ENCODE data around the gene TENM3.
"Not testable (repeated sequence)": the region's sequence is repeated elsewhere in the genome, so short reads cannot be mapped to it uniquely, and the experiment has no call there.

Gene TENM3

DNA sequence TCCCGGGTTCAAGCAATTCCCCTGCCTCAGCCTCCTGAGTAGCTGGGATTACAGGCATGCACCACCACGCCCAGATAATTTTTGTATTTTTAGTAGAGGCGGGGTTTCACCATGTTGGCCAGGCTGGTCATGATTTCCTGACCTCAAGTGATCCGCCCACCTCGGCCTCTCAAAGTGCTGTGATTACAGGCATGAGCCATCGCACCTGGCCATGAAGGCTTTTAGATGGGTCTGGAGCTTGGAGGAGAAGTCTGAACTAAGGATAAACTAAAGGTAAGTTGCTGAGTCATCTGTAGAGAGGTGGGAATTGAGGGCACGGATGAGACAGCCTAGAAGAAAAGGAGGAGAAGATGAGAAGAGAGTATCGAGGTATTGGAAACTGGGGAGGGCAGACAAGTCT lies at the start of gene TENM3:
TENM3 (plus strand) TSS at position 199 of the 400 bp plus-strand sequence. CDS start 80,619 bp downstream, outside the sequence.
- DNase-seq: not testable (repeated sequence)

DNA sequence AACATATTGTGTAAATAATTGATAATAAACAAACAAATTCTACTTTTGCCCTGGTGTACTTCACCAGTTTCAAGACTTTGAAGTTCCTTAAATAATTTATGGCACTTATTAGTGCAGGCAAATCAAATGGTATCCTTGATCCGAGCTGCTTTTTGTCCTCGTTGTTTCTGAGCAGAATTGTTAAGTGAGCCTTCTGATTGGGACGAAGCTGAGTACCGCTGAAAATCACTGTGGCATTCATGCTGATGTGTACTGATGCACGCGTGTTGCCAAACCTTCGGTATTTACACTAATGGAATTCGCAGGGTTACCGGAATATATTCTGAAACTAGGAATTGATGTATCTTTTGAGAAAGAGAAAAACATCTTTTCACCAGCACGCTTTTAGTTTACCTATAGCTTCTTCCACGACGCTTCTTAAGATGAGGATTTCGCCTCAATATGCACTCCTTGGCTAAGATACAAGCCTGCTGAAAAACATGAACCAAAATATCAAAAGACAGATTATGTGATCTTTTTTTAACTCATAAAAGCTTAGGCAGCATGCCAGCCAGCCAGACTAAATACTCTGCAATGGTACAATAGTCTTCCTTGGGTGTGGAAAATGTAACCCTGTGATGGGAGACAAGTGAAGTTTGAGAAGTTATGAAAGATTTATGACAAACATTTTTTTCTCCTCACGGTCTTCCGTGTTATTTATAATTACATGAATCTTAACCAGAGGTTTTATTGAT lies 48.9 kb upstream of the TENM3 start:
- DNase-seq: no peak

DNA sequence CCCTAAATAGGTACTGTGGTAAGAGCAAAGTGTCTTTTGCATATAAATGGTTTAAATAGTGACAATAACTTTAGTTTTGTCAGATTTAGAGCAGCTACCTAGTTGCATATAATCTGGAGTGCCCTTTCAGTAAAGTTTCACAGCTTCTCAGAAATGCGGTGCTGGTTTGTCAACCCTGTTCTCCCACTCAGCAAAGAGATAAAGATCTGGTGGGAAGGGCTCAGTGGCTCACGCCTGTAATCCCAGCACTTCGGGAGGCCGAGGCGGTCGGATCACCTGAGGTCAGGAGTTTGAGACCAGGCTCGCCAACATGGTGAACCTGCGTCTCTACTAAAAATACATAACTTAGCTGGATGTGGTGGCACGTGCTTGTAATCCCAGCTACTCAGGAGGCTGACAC lies 45.6 kb upstream of the TENM3 start:
- DNase-seq: no peak

DNA sequence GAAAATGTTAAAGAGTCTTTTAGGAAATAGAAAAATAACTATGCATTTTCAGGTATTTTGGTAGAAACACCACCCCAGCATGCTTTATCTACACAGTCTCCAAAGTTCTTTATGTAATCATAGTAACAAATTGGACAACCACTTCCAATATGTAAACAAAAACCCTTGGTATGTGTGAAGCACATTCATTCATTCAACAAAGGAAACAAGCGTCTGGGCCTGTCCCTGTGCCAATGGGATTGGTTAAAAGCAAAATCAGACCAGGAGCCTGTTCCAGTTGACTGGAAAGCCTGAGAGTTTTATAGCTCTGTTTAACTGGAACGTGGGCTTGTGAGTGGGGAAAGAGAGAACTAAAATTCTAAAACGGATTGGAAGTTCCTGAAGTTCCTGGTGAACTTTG lies 41.3 kb upstream of the TENM3 start:
- no peak for DNase-seq

DNA sequence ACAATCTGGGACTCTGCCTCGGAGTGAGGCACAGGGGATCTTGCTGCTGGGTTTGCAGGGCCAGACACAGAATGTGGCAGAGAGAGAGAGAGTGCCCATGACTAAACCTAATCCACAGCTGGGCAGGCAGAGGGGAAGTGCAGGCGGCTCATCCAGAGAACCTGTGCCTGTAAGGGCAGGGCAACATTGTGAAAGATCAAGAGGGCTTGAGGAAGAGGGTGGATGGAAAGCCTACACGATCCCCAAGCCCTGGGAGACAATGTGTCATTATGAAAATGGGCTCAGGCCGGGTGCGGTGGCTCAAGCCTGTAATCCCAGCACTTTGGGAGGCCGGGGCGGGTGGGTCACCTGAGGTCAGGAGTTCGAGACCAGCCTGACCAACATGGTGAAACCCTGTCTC lies 40.6 kb upstream of the TENM3 start:
- DNase-seq: no peak

DNA sequence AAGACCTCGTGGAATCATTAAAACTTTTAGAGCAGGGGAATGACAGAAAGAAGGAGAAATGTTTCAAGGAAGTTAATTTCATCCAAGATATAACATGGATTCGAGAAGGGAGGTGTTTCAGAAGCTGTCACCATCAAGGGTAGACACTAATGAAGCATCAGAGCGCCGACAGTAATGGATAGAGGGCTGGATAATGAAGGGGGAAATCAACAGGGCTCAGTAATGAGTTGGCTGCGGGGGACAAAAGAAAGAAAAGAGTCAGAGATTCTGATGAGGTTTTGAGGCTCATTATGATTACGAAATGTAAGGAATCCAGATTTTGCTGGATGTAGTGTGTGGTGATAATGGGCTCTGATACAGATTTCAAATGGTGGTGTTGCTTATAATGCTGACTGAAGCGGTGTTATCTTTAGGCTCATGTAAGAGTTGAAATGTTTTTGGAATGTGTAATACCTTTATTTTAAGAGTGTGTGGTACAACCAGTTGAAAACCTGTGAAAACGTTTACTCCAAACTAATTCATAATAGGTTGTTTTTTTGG lies 39.3 kb upstream of the TENM3 start:
- no peak for DNase-seq

DNA sequence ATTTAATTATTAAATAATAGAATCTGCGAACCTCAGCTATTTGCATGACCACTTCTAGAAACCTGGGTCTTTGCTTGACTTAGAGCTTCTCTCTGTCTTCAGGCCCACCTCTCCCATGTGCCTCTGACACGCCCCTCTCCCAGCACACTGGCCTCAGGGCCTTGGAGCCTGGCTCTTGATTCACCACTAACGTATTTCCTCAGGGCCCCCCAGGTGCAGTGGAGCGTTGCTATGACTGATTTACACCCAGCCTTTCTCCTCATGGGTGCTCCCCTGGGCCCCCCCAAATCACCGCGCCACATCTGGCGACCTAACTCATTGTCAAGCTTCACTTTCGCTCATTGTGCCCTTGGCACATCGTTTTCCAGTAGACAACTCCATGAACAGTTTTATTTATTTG lies 37.9 kb upstream of the TENM3 start:
- DNase-seq: no peak

DNA sequence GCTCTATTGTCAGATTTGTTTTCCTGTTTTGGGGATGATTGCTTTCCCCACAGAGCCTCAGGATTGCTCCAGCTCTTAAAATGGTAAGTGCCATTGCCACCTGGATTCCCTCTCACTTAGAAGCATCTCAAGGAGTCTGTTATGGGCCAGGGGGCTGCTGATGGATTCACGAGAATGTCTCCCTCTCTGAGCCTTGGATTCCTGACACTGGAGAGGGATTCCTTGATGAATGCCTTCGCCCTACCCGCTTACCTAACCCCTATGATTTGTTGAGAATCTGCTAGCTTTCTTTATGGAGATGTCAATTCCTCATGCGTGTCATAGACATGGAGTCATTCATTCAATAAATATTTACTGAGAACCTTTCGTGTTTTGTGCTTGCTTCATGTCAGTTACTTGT lies 36.9 kb upstream of the TENM3 start:
- DNase-seq: no peak

DNA sequence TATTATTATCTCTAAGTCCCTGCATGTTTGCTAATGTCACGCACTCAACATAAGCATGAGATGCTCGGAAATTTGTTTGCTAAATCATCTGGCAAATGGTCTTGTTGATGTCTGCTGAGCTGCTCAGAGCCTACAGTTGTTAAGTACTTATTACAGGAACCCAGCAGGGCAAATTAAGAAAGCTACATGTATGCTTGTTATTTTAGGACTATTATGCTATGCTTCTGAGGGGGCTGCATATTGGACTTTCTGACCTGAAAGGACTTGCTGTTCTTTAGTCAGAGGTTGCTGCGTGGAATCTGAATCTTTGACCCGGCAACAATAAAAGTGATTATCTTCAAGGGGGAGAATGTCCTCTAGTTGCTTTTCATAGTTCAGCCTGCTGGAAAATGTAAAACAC lies 36.3 kb upstream of the TENM3 start:
- DNase-seq: no peak

DNA sequence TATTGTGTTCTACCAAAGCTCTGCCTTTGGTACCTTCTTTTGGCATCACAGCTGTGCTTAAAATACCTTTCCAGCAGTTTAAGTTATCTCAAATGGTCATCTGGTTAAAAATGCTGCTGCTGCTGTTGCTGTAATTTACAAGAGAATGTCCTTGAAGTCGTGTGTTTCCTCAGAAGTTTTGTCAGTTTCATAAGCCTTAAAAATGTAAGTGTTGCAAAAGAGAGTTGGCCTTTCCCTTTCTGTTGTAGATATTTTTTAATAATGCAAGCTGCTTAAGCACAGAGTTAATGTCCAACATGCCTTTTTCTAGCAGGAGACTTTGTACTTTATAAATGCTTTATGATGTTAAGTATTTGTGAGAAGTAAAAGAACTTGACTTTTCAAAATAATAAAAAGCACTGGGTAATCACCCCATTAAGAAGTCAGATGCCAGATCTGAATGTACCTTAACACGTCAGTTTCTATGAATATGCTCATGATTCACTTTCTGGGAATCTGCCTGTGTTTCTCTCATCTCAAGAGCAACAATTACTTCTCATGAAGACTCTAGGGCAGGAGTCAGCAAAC lies 35.3 kb upstream of the TENM3 start:
- no peak for DNase-seq

DNA sequence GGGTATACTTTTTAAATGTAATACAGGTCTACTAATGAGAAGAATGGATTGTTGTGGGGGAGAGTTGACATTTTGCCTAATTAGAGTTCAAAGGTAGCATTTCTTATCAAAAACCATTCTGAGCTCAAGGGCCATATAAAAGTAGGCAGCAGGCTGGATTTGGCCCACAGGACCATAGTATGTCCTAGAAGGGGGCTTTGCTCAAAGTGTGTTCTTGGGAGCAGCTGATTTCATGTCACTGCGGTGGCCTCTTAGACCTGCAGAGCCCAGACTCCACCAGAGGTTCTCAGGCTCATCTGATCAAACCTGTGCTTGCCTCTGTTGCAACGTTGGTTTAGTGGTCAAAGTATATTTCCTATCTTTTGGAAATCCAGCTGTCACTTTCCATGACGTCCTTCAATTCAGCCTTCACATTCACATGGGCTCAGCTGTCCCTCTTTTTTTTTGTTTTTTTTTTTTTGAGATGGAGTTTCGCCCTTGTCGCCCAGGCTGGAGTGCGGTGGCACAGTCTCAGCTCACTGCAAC lies 34.6 kb upstream of the TENM3 start:
- DNase-seq: no peak

DNA sequence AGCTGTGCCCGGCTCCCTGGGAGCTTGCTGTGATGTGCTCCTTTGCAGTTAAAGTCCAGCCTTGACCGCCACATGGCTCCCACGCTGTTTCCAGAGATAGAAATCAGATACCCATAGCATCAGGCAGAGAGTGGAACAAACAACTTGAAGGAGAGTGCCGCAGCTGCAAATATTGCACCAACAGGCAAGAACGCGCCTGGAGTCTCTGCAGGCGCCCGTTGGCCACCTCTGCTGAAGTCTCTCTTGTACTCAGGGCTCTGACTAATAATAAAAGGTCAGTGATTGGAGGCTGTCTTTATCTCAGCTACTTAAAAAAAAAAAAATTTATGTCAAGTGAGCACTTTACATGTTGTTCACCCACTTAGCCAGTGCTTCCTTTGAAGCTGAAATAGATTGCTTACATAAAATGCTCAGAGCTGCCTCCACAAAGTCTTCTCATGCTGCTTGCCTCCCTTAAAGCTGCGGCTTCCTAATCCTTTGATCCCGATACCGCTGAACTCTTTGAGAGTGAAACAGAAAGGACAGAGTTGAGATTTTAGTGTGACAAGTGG lies 30.9 kb upstream of the TENM3 start:
- no peak for DNase-seq

DNA sequence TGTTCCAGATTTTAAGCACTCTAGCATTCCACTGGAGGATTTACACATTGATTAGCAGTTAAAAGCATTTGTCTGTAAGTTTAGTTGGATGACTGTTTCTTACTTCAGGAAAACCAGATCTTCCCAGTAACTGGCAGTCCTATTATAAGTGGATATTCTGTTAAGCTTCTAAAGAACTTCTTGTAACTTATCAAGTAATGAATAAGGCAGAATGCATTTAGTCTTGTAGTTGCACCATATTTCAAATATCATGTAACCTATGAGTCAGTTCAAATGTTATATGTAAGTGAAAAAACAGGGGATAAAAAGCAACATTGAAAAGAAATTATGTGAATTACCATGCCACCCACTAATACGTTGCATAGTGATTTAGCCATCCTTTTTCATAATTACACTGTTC lies 30.2 kb upstream of the TENM3 start:
- no peak for DNase-seq

DNA sequence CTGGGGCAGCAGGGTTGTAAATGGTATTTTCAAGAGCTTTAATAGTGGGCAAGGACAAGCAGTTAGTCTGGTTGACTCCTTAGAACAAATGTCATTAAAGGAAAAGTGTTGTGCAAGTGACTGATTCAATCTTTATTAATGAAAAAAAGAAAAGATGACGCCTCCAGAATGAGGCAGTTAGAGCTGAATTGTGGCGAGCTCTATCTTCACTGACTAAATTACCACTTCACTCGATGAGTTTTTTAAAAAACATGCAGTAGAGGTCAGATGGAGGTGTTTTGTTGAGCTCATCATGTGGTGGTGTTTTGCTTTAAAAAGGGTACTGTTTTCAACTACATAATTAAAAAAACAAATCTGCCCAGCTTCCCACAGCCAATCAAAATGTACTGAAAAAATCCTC lies 28.1 kb upstream of the TENM3 start:
- no peak for DNase-seq

DNA sequence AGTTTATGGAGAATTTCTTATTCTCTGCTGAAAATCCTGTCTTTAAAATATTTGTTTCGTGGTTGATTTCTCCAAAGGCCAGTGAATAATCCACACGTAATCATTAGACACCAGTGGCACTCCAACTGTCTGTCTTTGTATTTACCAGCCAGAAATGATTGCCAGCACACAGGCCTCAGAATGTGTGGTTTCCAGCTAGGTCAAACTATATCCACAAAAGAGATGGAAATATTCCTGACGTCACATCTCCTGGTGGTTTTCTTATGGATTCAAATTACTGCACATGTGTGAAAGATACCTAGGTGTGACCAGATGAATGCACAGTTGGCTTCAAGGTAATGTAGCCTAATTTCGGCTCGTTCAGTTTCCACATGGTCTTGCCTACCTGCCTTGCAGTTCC lies 27.2 kb upstream of the TENM3 start:
- DNase-seq: no peak

DNA sequence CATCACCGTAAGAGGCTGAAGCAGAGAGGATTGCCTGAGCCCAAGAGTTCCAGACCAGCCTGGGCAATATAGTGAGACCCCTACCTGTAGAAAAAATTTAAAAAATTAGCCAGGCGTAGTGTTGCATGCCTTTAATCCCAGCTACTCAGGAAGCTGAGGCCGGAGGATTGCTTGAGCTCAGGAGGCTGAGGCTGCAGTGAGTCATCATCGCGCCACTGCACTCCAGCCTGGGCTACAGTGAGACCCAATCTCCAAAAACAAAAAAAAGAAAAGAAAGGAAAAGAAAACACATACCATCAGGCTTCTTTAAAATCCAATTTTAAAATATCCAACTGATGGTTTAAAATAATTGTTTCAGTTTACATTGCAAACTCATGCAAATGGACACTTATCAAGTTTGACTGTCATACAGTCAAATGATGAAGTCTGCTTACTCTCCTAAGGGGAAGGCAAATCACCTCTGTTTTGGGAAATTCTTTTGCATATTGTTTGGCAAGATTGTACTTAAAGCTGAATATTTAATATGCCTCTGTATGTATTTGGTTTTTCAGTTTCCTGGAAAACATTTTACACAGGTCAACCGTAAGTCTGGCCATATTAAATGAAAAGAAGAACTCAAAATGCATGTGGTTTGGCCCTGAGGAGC lies 23.7 kb upstream of the TENM3 start:
- DNase-seq: no peak

DNA sequence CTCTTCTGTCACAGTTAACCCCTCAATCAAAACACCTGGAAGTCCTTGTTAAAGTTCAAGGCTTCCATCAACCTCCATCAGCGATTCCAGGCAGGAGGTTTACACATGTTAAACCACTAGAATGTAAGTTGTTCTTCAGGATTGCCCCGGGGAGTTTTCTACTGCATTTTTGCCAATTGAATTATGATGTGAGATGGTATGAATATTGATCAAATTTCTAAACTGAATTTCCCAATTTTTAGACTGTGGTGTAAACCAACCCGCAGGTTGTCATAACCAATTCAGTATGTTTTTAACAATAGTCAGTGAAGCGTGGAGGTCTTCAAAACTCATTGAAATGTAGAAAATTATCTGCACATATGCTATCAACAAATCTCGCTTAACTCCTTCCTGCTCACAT lies 21.2 kb upstream of the TENM3 start:
- DNase-seq: no peak

DNA sequence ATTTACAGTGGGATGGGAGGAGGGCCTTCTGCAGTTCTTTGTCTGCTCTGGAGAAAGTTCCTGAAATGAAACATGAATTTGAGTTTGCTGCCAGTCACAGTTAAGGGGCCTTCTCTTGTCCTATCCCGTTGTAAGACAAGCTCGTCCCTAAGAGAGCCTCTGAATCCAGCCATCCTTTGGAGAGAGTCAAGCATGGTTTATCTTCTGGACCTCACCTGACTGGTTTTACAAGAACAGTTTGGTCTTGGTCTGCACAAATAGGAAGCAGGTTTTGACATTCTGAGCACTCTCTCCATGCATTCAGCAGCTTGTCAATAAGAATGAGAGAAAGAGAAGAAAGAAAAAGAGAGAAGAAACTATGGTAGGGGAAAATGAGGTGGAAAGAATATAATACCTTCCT lies 20.4 kb upstream of the TENM3 start:
- DNase-seq: no peak

DNA sequence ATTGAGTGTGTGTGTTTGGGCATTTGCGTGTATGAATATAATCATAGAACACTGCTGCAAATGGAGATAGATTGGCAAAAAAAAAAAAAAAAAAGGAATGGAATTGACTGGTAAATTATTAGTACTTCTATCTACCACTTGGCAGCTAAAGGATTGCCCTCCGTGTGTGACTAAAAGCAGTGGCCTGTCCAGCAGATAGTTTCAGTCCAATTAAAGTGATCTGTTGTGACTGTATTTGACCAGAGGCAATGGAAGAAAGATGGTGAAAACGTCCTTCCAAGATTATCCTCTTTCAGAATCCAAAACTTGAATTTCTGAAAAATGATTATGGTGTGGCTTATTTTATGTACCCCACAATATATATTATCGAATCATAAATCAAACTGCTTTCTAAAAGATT lies 19.5 kb upstream of the TENM3 start:
- DNase-seq: no peak

DNA sequence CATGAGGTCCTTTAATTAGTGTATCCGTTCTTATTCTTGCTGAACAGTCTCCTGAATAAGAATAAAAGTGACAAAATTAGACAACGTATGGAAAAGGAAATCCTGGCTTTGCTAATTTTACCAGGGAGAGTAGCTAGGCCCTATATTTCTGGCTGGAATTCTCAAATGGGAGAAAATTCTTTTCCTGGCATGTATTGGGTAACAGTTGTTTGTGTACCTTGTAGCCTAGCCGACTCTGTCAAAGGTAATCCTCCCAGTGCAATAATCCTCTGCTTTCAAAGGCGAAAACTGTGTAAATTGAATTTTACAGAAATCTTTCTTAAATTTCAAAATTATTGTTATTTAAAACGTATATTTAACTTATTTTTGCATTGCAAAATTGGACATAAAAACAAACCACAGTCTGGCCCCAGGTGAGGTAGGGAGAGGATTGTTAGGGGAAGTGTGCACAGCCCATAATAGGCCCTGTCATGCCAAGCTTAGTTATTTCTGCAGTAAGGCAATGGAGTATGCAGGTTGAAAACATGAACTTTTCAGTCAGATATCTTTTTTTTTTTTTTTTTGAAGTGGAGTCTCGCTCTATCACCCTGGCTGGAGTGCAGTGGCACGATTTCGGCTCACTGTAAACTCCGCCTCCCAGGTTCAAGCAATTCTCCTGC lies 18.9 kb upstream of the TENM3 start:
- DNase-seq: no peak

DNA sequence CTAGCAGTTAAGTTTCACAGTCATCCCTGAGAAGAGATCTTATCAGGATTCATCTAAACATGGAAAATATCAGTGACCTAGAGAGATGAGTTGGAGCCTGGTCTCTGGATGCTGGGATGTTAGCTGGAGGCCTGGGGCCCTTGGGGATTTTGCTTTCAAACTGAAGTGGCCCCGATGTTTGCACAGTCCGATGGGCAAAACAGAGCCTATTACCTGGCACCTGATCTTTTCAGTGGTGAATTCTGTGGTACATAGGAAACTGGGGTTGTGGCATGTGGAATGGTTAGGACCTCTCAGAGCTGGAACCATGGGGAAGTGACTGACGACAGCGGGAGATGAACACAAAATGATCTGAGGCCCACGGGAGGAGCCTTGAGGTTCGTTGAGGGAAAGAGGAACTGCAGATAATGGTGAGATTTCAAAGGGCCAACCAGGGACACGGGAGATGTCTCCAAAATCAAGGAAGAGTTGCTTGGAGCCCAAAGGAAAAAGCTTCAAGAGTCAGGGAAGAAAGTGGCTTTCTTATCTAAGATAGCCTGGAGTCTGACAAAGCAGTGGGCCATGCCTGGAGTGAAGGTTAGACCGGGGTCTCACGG lies 17.8 kb upstream of the TENM3 start:
- DNase-seq: no peak

DNA sequence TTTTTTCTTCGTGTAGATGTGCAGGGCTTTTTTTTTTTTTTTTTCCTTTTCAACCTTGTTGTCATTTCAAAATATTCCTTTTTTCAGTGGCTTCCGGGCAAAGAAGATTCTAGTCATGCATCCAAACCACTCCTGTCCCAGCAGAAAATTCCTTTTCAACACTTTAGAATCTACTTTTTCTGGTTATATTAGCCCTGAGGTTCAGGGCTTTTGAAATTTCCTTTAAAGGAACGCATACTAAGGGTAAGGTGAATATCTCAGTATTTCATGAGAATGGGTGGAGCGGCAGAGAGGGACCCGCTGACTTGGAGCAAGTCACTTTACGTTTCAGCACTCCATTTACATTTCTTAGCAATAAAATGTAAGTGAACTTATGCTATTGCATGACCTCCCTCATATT lies 15.6 kb upstream of the TENM3 start:
- DNase-seq: no peak
